ENCODE results near the gene XRCC4.
"Not testable (repeated sequence)": the region's sequence is repeated elsewhere in the genome, so short reads cannot be mapped to it uniquely, and the experiment has no call there.

Gene XRCC4

DNA sequence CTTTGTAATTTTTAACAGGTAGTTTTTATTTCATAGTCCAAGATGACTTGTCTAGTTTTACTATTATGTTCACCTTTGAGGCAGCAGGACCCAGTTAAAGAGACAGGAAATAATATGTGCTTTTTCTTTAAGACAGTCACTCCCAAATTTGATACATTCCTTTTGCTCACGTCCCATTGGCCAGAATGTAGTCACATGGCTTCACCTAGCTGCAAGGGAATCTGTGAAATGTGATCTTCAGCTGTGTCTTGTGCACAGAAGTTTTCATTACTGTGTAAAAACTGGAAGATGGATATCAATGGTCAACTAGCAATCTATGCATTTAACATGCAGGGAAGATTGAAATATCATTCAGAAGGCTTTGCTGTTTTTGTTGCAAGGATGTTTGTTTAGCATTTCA, 41.1 kb downstream of the XRCC4 start:
- DNase-seq = no peak

DNA sequence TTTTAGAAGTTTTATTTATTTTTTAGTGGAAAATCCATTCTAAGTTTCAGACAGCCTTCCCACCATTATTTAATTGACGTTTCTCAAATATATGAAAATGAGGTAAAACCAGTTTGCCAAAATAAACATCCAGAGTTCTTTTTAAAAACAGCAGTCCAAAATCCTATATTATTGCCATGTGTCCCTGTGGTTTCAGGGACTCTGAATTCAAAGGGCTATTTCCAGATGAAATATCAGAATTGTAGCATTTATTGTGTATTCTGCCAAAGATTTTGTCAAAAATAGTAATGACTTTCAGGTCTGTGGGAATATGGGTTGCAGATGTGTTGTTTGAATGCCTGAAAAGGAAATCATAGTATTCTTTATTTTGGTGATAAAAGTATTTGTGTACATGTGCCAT, 41.6 kb downstream of the XRCC4 start:
- no peak for DNase-seq

GRCh38 chr5:83124593-83124992, 47.2 kb downstream of the XRCC4 start:
- no peak for DNase-seq

- no peak for DNase-seq
These were observed 48.2 kb downstream of the XRCC4 start for GRCh38 chr5:83125560-83125959.

- DNase-seq = no peak
These were observed 49.2 kb downstream of the XRCC4 start for GRCh38 chr5:83126501-83126900.

DNA sequence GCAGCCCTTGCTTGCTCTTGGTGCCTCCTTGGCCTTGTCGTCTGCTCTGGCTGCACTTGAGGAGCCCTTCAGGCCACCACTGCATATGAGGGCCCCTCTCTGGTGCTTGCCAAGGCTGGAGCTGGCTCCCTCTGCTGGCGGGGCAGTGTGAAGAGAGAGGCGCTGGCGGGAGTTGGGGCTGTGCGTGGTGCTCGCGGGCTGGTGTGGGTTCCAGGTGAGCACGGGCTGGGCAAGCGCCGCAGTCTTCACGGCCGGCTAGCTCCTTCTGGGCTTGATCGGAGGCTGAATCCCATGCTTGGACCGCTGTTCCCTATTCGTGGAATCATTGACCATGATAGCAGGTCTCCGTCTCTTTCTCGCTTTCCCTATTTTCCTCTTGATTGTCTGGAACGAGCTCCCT, 56.5 kb downstream of the XRCC4 start:
- DNase-seq = no peak

- DNase-seq = no peak
These were observed 65.2 kb downstream of the XRCC4 start for GRCh38 chr5:83142526-83142925.

DNA sequence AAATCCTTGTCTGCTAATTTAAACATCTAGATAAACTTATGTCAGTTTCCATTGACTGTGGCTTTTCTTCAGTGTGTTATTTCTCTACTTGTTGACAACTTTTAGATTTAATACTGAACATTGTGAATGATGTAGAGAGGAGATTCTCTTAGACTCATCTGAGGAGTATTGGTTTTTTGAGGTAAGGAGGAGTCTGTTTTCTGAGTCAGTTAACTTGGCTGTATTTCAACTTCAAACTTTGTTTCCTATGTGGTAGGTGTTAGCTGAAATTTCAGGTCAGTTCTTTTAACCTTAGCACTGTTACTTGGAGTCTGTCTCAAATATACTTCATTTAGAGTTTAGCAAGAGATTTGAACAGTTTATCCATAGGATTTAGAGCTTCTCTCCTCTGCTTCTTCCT, 67.9 kb downstream of the XRCC4 start:
- DNase-seq = no peak

- no peak for DNase-seq
These were observed 68.6 kb downstream of the XRCC4 start for GRCh38 chr5:83145882-83146331.

- DNase-seq = no peak
These were observed 69.1 kb downstream of the XRCC4 start for GRCh38 chr5:83146441-83146840.

- no peak for DNase-seq
These were observed 70.2 kb downstream of the XRCC4 start for GRCh38 chr5:83147593-83147992.

- DNase-seq = no peak
These were observed 71.0 kb downstream of the XRCC4 start for GRCh38 chr5:83148370-83148769.

DNA sequence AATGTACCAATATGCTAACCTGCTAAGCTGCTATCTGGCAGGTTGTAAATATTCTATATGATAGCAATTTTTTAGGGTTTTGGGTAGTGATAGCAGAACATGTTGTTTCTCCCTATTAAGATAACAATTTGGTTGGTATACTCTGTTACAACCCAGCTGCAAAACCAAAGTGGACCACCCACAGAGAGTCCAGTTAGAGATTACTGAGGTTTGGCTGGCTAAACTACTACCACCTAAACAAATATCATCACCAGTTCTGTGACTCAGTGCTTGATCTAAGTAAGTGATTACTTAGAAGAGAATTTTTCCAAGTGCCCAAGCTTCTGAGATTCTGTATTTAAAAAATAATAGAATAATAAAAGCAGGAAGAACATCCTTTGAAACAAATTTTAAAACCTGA, 72.3 kb downstream of the XRCC4 start:
- no peak for DNase-seq

DNA sequence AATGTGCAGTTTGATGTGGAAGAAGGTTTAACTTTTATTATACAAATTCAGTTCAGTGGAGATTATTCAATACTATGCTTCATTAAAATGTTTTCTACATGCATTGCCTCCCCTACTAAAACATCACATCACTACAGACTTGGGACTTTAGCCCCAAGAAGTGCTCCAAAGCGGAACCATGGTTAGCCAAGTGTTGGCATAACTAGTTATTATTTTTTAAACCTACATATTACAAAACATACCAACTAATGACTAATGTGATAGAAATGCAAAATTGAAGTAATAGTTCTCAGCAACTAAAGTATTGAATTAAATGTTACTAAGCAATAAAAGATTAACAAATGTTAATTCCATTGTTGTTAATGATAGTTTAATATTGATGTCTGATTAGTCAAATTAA, 74.5 kb downstream of the XRCC4 start:
- DNase-seq = no peak

GRCh38 chr5:83152996-83153395, 75.6 kb downstream of the XRCC4 start:
- DNase-seq = not testable (repeated sequence)

DNA sequence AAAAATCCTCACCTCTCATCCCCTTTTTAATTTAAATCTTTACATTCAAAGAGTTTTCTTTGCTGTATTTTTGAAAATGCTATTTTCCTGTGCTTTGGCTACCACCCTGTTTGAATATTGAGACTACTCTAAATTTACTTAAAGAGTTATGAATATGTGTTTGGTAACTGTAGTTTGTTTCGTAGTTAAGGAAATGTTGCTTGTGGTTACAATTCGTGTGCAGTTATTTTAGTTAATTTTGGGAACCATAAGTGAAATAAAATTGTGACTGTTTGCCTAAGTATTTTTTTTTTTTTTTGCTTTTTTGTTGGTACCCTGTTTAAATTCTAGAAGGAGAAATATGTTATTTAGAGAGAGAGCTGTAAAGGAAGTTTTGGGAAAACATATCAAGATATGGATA, 78.7 kb downstream of the XRCC4 start:
- DNase-seq = no peak

- no peak for DNase-seq
These were observed 79.8 kb downstream of the XRCC4 start for GRCh38 chr5:83157163-83157562.

- no peak for DNase-seq
These were observed 85.3 kb downstream of the XRCC4 start for GRCh38 chr5:83162601-83163000.

DNA sequence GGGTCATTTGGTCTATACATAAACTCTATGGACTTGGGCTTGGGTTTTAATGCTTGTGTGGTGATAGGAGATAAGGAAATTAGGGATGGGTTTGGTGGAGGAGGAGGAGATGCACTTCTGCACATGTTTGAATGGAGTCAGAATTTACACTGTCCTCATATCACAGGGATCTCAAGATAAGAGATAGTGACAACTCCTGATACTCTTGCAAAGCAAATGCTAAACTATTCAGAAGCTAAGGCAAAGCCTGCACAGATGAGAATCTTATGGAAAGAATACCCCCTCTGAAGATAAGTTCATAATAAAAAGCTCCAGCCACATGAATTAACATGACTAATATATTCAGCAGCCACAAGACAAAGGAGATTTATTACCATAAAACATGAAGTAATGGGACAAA, 90.2 kb downstream of the XRCC4 start:
- no peak for DNase-seq

- no peak for DNase-seq
These were observed 92.4 kb downstream of the XRCC4 start for GRCh38 chr5:83169571-83170337.

DNA sequence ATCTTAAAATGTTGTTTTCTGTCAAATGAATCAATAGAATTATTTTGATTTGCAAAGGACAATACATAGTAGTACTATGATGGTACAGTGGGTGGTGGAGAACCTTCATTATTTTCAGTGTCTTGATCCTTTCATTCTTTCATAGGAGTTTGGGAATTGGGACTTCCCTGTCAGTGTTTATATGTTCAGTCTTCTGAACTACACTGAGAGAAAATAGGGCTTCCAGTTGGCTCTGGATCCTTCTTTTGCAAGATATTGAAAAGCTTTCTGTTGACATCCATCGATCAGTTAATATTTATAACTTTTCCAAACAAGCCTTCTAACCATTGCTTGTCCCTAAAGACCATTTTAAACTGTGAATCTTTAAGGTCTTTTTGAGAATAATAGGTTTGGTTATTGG, 94.7 kb downstream of the XRCC4 start:
- DNase-seq = no peak

- DNase-seq = no peak
These were observed 95.3 kb downstream of the XRCC4 start for GRCh38 chr5:83172655-83173054.

DNA sequence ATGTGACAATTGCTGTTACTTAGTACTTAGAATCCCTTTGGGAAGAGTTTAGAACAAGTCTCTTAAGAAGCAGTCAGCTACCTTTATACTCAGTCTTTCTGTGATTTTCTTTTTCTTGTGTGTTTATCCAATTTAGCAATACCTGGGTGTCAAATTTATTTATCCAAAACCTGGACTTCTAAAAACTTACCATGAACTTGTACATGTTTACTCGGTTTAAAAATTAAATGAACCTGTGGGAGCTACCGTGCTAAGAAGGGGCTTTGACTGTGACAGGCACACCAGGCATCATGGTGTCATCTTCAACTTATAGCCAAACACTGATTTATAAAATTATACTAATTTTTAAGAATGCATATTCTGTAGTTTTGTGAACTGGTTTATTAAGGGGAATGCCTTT, 96.5 kb downstream of the XRCC4 start:
- no peak for DNase-seq

DNA sequence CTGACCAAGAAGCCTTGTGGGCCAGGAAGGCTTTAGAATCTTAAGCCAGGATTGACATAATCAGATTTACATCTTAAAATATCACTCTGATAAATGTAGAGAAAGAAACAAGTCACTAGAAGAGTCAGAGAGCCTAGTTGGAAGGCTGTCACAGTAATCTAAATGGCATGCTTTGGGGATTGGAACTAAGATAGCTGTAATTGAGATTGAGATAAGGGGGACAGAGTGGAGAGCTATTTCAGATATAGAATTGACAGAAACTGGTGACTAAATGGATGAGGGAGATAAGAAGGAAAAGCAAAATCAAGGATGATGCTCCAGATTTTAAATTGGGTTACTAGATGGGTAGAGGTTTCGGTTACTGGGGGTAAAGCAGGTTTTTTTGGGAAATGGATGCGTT, 100.5 kb downstream of the XRCC4 start:
- DNase-seq = no peak

DNA sequence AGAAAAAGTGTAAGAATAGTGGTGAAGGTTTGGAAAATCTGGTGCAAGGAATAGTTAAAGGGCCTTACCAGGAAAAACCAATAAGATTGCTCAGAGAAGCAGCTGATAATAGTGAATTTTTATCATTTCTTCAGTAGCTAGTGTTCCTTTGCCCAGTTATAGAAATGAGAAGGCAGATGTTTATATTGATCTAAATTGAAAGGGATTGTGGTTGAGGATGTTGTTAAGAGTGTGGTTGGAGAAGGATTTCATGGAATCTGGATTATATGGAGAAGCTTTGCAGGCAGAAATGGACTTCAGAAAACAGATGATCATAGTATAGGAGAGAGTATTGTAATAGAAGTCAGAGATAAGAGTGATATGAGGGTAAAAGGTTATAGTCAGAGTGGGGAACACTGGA, 102.6 kb downstream of the XRCC4 start:
- no peak for DNase-seq
